Inferior parietal cortex (tissue), 1 donor: ENCODE results near the gene TTL.
"Not testable (repeated sequence)": the region's sequence is repeated elsewhere in the genome, so short reads cannot be mapped to it uniquely, and the experiment has no call there.

Experiments used
- DNase-seq: peaks from one replicate; pipeline ENCODE4 v3.0.0-alpha.2; 2016; ENCODE audit errors: extremely low spot score

Gene TTL

GRCh38 chr2:112474844-112475486 lies 7.0 kb upstream of the TTL start:
- no peak for DNase-seq

GRCh38 chr2:112476434-112476833 lies 5.5 kb upstream of the TTL start:
- no peak for DNase-seq

GRCh38 chr2:112480530-112481049 lies 1.4 kb upstream of the TTL start:
- DNase-seq: no peak

GRCh38 chr2:112481050-112481527 lies 867 bp upstream of the TTL start:
- DNase-seq: peak; percentile 84

GRCh38 chr2:112482309-112483041 lies 519 bp downstream of the TTL start:
- DNase-seq: no peak

GRCh38 chr2:112483042-112483473 lies 1.1 kb downstream of the TTL start:
- no peak for DNase-seq

- DNase-seq: no peak
Observed at GRCh38 chr2:112483831-112484230, 1.9 kb downstream of the TTL start.

GRCh38 chr2:112485849-112486248 lies 3.9 kb downstream of the TTL start:
- DNase-seq: no peak

- DNase-seq: no peak
Observed at GRCh38 chr2:112486895-112487294, 4.9 kb downstream of the TTL start.

- DNase-seq: no peak
Observed at GRCh38 chr2:112487444-112487961, 5.5 kb downstream of the TTL start.

- DNase-seq: no peak
Observed at GRCh38 chr2:112488201-112488600, 6.2 kb downstream of the TTL start.

- peak; percentile 64 for DNase-seq
Observed at GRCh38 chr2:112491946-112492345, 10.0 kb downstream of the TTL start.

GRCh38 chr2:112493048-112493447 lies 11.1 kb downstream of the TTL start:
- DNase-seq: no peak

- DNase-seq: peak; percentile 22
Observed at GRCh38 chr2:112493858-112494648, 12.1 kb downstream of the TTL start.

- no peak for DNase-seq
Observed at GRCh38 chr2:112494828-112495227, 12.9 kb downstream of the TTL start.

GRCh38 chr2:112495878-112496277 lies 13.9 kb downstream of the TTL start:
- not testable (repeated sequence) for DNase-seq

- DNase-seq: peak; percentile 58
Observed at GRCh38 chr2:112500850-112501484, 19.0 kb downstream of the TTL start.

GRCh38 chr2:112509239-112509998 lies 27.5 kb downstream of the TTL start:
- DNase-seq: not testable (repeated sequence)

- peak; percentile 11 for DNase-seq
Observed at GRCh38 chr2:112516801-112517200, 34.8 kb downstream of the TTL start.

- no peak for DNase-seq
Observed at GRCh38 chr2:112518807-112519206, 36.9 kb downstream of the TTL start.

GRCh38 chr2:112519506-112519905 lies 37.5 kb downstream of the TTL start:
- no peak for DNase-seq
